ENCODE measurements around the gene PTPRN2.
"Not testable (repeated sequence)": the region's sequence is repeated elsewhere in the genome, so short reads cannot be mapped to it uniquely, and the experiment has no call there.

The PTPRN2 gene

DNA sequence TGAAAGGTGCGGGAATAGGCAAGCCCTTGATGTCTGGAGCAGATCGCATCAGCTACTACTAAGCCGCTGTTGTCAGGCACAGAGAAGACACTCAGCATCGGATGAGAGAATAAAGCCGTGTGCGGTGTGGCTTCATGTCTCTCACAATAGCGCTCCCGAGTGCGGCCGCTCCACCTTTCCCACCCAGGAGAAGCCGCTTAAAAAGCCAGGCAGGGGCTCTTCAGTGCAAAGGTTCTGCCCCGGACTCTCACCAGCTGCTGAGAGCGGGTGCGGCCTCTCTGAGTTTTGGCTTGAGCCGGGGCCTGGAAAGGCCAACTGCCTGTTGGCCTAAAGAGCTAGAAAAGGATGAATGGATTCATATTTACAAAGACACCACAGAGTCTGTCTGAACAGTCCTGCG, 650.2 kb downstream of the PTPRN2 start:
- H3K27ac Mint-ChIP-seq: no peak overlapping the region

DNA sequence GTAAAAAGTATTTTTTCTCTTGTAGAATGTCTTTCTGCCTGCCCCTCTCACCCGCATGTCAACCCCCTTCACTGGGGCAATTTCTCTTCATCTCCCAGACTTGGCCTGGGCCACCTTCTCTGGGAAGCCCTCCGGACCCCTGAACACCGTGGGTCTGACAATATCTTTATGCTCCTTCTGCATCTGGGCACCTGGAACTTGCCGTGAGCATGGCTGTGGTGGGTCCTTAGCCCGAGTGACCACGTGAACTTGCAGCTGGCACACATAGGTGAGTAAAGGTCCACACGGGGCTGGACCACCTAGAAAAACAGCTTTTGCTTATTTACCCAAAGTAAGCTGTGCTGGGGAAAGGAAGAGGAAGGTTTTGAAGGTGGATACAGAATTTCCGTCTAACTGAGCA, 650.6 kb downstream of the PTPRN2 start:
- Mint-ChIP-seq H3K9me3 (peaks cover 14% of the 10 kb centered on the region), H3K4me1 (peaks cover 12% of the 10 kb centered on the region)

More for the DNA sequence above, 650.2 kb downstream of the PTPRN2 start:
- peaks cover 8% of the 10 kb centered on the region for H3K4me1 Mint-ChIP-seq
- peaks cover 5% of the 10 kb centered on the region for H3K36me3 Mint-ChIP-seq
- peaks cover 9% of the 10 kb centered on the region for H3K9me3 Mint-ChIP-seq
- no peak overlapping the region for H3K4me3 Mint-ChIP-seq
- peaks cover 8% of the 10 kb centered on the region for H3K27me3 Mint-ChIP-seq

DNA sequence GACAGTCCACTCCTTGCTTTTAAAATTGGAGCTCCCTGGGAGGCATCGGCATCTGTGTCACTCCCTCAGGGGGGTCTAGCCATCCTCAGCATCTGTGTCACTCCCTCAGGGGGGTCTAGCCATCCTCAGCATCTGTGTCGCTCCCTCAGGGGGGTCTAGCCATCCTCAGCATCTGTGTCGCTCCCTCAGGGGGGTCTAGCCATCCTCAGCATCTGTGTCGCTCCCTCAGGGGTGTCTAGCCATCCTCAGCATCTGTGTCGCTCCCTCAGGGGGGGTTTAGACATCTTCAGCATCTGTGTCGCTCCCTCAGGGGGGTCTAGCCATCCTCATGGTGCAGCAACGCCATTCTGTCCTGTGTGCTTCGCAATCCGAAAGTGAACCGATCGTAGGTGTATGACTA, 651.9 kb downstream of the PTPRN2 start:
- not testable (repeated sequence) for H3K27me3 Mint-ChIP-seq, H3K4me3 Mint-ChIP-seq, H3K36me3 Mint-ChIP-seq
- peaks cover 15% of the 10 kb centered on the region for H3K9me3 Mint-ChIP-seq
- H3K4me1 Mint-ChIP-seq: peaks cover 12% of the 10 kb centered on the region
- peak overlapping the region; percentile 69 for H3K27ac Mint-ChIP-seq

More for the DNA sequence above, 650.6 kb downstream of the PTPRN2 start:
- Mint-ChIP-seq H3K4me3 (no peak overlapping the region), H3K36me3 (peaks cover 8% of the 10 kb centered on the region), H3K27me3 (peaks cover 8% of the 10 kb centered on the region), H3K27ac (peak overlapping the region; percentile 55)

DNA sequence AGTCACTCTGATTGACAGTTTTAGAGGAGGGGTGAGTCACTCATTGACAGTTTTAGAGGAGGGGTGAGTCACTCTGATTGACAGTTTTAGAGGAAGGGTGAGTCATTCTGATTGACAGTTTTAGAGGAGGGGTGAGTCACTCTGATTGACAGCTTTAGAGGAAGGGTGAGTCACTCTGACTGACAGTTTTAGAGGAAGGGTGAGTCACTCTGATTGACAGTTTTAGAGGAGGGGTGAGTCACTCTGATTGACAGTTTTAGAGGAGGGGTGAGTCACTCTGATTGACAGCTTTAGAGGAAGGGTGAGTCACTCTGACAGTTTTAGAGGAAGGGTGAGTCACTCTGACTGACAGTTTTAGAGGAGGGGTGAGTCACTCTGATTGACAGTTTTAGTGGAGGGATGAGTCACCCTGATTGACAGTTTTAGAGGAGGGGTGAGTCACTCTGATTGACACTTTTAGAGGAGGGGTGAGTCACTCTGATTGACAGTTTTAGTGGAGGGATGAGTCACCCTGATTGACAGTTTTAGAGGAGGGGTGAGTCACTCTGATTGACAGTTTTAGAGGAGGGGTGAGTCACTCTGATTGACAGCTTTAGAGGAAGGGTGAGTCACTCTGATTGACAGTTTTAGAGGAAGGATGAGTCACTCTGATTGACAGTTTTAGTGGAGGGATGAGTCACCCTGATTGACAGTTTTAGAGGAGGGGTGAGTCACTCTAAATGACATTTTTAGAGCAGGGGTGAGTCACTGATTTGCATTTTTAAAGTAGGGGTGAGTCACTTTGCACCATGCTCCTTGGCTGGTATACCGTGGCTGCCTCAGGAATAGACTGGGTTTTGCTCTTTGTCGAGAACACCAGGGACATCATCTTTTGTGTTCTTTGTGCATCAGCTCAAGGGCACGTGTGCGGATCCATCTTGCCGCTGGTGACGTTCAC, 654.1 kb downstream of the PTPRN2 start:
- H3K27ac Mint-ChIP-seq: peak overlapping the region; percentile 99
- peaks cover 15% of the 10 kb centered on the region for H3K9me3 Mint-ChIP-seq
- peaks cover 12% of the 10 kb centered on the region for H3K4me1 Mint-ChIP-seq
- not testable (repeated sequence) for H3K27me3 Mint-ChIP-seq, H3K4me3 Mint-ChIP-seq, H3K36me3 Mint-ChIP-seq

DNA sequence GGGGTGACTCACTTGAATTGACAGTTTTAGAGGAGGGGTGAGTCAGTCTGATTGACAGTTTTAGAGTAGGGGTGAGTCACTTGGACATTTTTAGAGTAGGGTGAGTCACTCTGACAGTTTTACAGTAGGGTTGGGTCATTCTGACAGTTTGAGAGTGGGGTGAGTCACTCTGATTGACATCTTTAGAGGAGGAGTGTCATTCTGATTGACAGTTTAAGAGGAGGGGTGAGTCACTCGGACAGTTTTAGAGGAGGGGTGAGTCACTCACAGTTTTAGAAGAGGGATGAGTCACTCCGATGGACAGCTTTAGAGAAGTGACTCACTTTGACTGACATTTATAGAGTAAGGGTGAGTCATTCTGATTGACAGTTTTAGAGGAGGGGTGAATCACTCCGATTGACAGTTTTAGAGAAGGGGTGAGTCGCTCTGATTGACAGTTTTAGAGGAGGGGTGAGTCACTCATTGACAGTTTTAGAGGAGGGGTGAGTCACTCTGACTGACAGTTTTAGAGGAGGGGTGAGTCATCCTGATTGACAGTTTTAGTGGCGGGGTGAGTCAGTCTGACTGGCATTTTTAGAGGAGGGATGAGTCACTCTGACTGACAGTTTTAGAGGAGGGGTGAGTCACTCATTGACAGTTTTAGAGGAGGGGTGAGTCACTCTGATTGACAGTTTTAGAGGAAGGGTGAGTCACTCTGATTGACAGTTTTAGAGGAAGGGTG, 655.0 kb downstream of the PTPRN2 start:
- peaks cover 5% of the 10 kb centered on the region for H3K27me3 Mint-ChIP-seq
- peaks cover 8% of the 10 kb centered on the region for H3K36me3 Mint-ChIP-seq
- H3K27ac Mint-ChIP-seq: peak overlapping the region; percentile 99
- peaks cover 15% of the 10 kb centered on the region for H3K9me3 Mint-ChIP-seq
- peaks cover 12% of the 10 kb centered on the region for H3K4me1 Mint-ChIP-seq
- peak overlapping the region; percentile 61 for H3K4me3 Mint-ChIP-seq

DNA sequence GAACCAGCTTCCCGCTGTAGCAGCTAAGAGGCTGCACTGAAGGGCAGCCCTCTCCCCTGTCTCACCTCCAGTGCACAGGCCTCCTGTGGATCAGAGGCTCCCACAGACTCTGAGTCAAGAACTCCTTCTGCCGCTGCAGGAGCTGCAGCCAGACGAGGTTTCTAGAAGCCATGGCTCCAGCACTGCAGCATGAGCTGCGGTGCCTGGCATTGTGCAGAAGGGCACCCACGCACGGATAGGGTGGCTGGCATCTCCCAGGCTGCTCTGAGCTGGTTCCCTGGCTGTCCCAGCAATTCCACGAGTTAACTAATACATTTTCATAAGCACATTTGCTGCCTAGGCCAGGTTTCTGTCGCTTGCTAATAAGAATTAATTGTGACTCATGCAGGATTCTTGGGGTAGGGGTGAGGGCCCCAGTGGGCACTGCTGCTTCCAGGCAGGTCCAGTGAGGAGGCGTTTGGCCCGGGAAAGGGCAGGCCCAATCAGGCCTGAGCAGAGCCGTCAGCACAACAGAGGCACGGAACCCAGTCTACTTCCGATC, 656.6 kb downstream of the PTPRN2 start:
- H3K36me3 Mint-ChIP-seq: peaks cover 8% of the 10 kb centered on the region
- H3K27ac Mint-ChIP-seq: no peak overlapping the region
- peaks cover 21% of the 10 kb centered on the region for H3K4me1 Mint-ChIP-seq
- H3K4me3 Mint-ChIP-seq: no peak overlapping the region
- peaks cover 1% of the 10 kb centered on the region for H3K27me3 Mint-ChIP-seq
- H3K9me3 Mint-ChIP-seq: peaks cover 15% of the 10 kb centered on the region

DNA sequence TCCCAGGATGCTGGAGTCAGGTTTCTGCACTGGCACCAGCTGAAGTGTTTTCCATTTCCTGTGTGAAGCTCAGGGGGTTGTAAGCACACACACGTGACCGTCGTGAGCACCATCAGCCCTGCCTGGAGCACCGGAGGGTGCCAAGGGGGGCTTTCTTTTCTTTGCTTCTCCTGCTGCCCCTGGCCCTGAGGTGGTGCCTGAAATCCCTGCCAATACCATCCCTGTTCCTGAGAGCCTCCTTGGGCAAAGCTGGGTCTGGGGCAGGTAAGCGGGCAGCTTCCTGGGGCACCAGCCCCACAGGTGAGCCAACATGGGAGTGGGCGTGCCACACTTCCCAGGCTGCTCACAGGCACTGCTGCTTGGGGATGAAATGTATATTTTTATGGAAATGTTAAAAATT, 657.2 kb downstream of the PTPRN2 start:
- Mint-ChIP-seq H3K36me3 (peaks cover 8% of the 10 kb centered on the region), H3K4me3 (no peak overlapping the region), H3K27me3 (peaks cover 1% of the 10 kb centered on the region)

DNA sequence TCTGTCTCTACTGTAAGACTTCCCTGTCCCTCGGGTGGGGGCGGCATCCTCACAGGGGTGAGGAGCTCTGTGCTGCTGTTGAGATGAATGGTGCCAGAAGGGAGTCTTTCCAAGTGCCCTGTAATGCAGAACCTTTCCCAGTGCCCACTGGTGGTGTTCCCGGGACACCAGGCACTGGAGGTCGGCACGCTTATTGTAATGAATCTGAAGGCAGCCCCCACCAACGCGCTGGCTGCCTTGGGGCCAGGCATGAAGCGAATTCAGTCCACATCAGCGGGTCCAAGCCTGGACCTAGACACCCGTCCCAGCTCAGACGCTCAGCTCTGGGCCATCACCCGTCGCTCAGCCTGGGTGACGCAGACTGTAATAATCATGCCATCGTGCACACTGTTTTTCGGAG, 658.0 kb downstream of the PTPRN2 start:
- peaks cover 8% of the 10 kb centered on the region for H3K36me3 Mint-ChIP-seq
- H3K27me3 Mint-ChIP-seq: peaks cover 1% of the 10 kb centered on the region
- no peak overlapping the region for H3K4me3 Mint-ChIP-seq
- H3K4me1 Mint-ChIP-seq: peaks cover 24% of the 10 kb centered on the region
- peaks cover 11% of the 10 kb centered on the region for H3K9me3 Mint-ChIP-seq
- no peak overlapping the region for H3K27ac Mint-ChIP-seq

More for the DNA sequence above, 657.2 kb downstream of the PTPRN2 start:
- Mint-ChIP-seq H3K27ac (no peak overlapping the region), H3K4me1 (peaks cover 26% of the 10 kb centered on the region), H3K9me3 (peaks cover 13% of the 10 kb centered on the region)

DNA sequence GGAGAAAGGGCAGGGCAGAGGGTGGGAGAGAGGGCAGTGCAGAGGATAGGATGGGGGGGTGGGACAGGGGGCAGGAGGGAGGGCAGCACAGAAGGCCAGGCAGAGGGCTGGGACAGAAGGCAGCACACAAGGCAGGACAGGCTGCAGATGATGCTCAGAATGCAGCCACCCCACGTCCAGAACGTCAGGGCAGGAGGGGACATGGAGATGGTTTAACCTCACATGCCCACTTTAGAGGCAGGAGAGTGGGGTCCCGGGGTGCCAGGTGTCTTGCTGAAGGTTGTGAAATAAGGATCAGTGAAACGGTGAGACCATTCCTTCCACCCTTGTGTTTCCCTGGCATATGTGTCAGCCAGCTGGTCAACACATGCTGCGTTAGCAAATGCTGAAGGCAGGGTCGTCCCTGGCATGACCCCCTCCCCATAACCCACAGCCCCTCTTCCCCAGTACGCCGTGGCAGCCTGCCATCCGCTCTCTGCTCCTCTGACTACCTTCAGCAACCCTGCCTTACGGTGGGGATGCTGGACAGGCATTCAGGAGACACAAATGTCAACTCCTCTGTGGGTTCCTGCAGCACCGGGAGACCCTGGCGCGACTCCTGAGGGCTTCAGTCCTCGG, 658.7 kb downstream of the PTPRN2 start:
- Mint-ChIP-seq H3K27ac (no peak overlapping the region), H3K4me1 (peaks cover 24% of the 10 kb centered on the region), H3K9me3 (peaks cover 11% of the 10 kb centered on the region), H3K27me3 (peaks cover 1% of the 10 kb centered on the region), H3K4me3 (no peak overlapping the region), H3K36me3 (peaks cover 8% of the 10 kb centered on the region)

DNA sequence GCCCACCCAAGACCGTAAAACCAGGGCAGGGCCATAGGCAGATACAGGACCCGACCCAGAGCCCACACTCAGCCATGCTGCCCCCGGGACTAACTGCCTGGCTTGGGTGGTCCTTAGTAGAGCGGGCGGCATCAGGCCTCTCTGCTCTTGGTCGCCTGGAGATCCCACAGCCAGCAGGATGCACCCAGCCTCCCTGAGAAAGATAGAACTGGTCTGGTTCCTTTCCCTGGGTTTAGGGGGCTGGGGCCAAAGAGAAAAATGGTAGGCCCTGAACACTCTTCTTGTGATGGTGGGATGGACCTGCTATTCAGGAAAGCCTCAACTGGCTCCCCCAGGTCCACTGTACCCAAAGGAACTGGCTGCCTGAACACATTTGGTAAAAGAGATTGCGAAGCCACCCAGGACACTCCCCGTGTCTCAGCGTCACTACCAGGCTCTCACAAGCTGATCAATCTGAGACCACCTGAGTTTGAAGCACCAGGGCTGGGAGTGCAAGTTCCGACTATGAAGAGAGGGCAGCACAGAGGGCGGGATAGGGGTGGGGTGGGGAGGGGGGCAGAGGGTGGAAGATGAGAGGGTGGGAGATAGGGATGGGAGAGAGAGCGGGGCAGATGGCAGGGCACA, 659.3 kb downstream of the PTPRN2 start:
- peaks cover 24% of the 10 kb centered on the region for H3K4me1 Mint-ChIP-seq
- H3K9me3 Mint-ChIP-seq: peaks cover 11% of the 10 kb centered on the region
- no peak overlapping the region for H3K4me3 Mint-ChIP-seq
- peak overlapping the region; percentile 18 for H3K27ac Mint-ChIP-seq
- H3K27me3 Mint-ChIP-seq: peaks cover 1% of the 10 kb centered on the region
- peaks cover 8% of the 10 kb centered on the region for H3K36me3 Mint-ChIP-seq

DNA sequence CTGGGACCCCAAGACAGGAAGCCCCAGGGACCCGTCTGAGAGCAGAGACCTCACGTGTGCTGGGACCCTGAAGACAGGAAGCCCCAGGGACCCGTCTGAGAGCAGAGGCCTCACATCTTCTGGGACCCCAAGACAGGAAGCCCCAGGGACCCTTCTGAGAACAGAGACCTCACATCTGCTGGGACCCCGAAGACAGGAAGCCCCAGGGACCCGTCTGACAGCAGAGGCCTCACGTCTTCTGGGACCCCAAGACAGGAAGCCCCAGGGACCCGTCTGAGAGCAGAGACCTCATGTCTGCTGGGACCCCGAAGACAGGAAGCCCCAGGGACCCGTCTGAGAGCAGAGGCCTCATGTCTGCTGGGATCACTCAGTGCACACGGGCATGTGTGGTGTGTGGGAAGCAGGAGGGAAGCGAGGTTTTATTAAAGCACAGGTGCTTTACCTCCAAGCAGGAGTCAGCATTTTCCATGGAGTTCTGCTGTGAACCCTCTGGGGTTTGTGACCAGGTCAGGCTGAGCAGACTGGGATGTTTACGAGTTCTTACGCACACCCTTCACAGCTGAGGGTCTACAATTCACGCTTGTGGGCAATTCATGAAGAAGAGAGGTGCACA, 660.2 kb downstream of the PTPRN2 start:
- Mint-ChIP-seq H3K27me3 (no peaks in the 10 kb centered on the region), H3K36me3 (peaks cover 3% of the 10 kb centered on the region), H3K9me3 (peaks cover 6% of the 10 kb centered on the region), H3K27ac (no peak overlapping the region), H3K4me3 (no peak overlapping the region), H3K4me1 (peaks cover 20% of the 10 kb centered on the region)

DNA sequence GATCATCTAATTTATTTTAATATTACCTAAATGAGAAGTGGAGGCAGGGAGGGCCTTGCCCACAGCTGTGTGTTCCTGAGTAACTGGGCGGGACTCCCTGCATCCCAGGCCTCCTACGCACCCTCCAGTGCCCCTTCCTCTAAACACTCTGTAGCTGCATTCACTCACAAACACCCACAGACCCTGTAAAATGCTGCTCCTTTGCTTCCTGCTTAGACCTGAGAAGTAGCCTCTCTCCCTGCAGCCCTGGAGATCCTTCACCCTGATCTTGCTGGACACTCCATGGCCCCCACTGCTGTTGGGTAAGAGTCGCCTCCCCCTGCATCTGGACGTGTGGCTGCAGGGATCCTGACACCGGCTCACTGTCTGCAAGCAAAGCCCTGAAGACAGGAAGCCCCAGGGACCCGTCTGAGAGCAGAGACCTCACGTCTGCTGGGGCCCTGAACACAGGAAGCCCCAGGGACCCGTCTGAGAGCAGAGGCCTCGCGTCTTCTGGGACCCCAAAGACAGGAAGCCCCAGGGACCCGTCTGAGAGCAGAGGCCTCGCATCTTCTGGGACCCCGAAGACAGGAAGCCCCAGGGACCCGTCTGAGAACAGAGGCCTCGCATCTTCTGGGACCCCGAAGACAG, 661.0 kb downstream of the PTPRN2 start:
- no peaks in the 10 kb centered on the region for H3K27me3 Mint-ChIP-seq

DNA sequence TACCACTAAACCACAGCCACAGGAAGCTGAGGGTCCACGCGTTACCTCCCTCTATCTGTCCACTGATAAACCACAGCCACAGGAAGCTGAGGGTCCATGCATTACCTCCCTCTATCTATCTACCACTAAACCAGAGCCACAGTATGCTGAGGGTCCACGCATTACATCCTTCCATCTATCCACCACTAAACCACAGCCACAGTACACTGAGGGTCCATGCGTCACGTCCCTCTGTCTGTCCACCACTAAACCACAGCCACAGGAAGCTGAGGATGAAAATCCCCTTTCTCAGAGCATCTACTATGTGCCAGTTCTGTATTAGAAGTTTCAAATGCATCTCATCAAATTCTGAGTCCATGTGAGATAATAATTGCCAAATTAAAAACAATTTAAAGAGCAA, 661.5 kb downstream of the PTPRN2 start:
- Mint-ChIP-seq H3K27ac (no peak overlapping the region), H3K4me3 (peak overlapping the region; percentile 56), H3K9me3 (no peaks in the 10 kb centered on the region), H3K27me3 (no peaks in the 10 kb centered on the region), H3K36me3 (no peaks in the 10 kb centered on the region), H3K4me1 (peaks cover 15% of the 10 kb centered on the region)

More for the DNA sequence above, 661.0 kb downstream of the PTPRN2 start:
- Mint-ChIP-seq H3K27ac (no peak overlapping the region), H3K4me1 (peaks cover 15% of the 10 kb centered on the region), H3K36me3 (no peaks in the 10 kb centered on the region), H3K9me3 (no peaks in the 10 kb centered on the region), H3K4me3 (peak overlapping the region; percentile 56)

DNA sequence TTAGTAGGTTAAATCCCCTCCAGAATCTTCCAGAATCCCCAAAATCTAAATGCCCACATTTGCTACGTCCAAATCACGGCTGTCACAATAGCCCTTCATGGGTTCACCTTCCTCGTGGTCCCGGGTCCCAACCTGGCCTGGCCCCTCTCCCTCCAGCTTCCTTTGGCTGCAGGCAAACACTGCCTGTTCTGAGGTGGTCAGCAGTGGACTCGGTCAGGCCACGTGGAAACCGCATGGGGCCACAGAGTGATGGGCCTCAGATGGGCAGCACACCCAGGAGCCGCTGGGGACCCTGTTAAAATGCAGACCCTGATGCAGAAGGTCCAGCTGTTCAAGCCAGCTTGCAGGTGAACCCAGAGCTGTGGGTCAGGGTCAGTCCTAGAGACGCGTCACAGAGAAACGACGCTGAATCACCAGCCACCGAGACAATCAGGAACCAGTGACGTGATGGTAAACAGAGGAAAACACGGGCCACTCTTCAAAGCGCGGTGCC, 662.2 kb downstream of the PTPRN2 start:
- Mint-ChIP-seq H3K4me3 (no peak overlapping the region), H3K36me3 (no peaks in the 10 kb centered on the region), H3K9me3 (no peaks in the 10 kb centered on the region), H3K4me1 (peaks cover 15% of the 10 kb centered on the region), H3K27ac (no peak overlapping the region), H3K27me3 (no peaks in the 10 kb centered on the region)
